Measurements from ENCODE around the gene ASTL.

Gene ASTL

GRCh38 chr2:96099861-96100798 lies 38.2 kb downstream of the ASTL start:
- H3K27ac ChIP-seq: no peak overlapping the region
- no peak for TF ChIP-seq CTCF (IDR thresholded peaks at IDR 0.05)
- no peak for TF ChIP-seq ZFX (IDR thresholded peaks at IDR 0.05; ENCODE audit: borderline replicate concordance)

- no peak for TF ChIP-seq ZFX (IDR thresholded peaks at IDR 0.05; ENCODE audit: borderline replicate concordance)
- TF ChIP-seq CTCF (IDR thresholded peaks at IDR 0.05): no peak
- no peak overlapping the region for H3K27ac ChIP-seq
These were observed 39.3 kb downstream of the ASTL start for GRCh38 chr2:96098900-96099590.

GRCh38 chr2:96097951-96098823 lies 40.1 kb downstream of the ASTL start:
- no peak for TF ChIP-seq ZFX (IDR thresholded peaks at IDR 0.05; ENCODE audit: borderline replicate concordance)
- TF ChIP-seq CTCF (IDR thresholded peaks at IDR 0.05): no peak
- no peak overlapping the region for H3K27ac ChIP-seq

- no peak overlapping the region for H3K27ac ChIP-seq
- TF ChIP-seq ZFX (IDR thresholded peaks at IDR 0.05; ENCODE audit: borderline replicate concordance) (no peak), CTCF (IDR thresholded peaks at IDR 0.05) (no peak)
These were observed 40.9 kb downstream of the ASTL start for GRCh38 chr2:96097441-96097840.

- H3K27ac ChIP-seq: no peak overlapping the region
- TF ChIP-seq ZFX (IDR thresholded peaks at IDR 0.05; ENCODE audit: borderline replicate concordance) (no peak), CTCF (IDR thresholded peaks at IDR 0.05) (no peak)
These were observed 43.1 kb downstream of the ASTL start for GRCh38 chr2:96095116-96095636.

- no peak overlapping the region for H3K27ac ChIP-seq
- no peak for TF ChIP-seq ZFX (IDR thresholded peaks at IDR 0.05; ENCODE audit: borderline replicate concordance)
- no peak for TF ChIP-seq CTCF (IDR thresholded peaks at IDR 0.05)
These were observed 44.8 kb downstream of the ASTL start for GRCh38 chr2:96093528-96093927.
